Measurements from ENCODE around the gene ENTPD8. TPM values are rescaled to one million over a fixed set of nuclear protein-coding genes. Genes with fewer than 3 reads are reported as not detected.

ENTPD8 gene
- total RNA-seq = 100 to 1,000 TPM; 108 to 120 TPM
- long read RNA-seq, transcript ENTPD8-201 (9 exons, 2,111 nt) = minor isoform, 45 of 219 reads
- long read RNA-seq, transcript ENTPD8-202 (10 exons, 2,222 nt) = major isoform, 75 of 219 reads
- long read RNA-seq, partial matches to known transcripts = 62 of 219 reads
- long read RNA-seq, other reads (novel, unspliced or antisense) = 35 of 219 reads

GRCh38 chr9:137441289-137441934 is at the start of gene ENTPD8:
Gene ENTPD8 (minus strand): TSS chr9:137441357. CDS start chr9:137438285, 3,072 bp downstream.
- DNase-seq (peak; percentile 89), ATAC-seq (peak; percentile 74)
- intact Hi-C loops (cut with DNase I, micrococcal nuclease) = no loop called here

GRCh38 chr9:137490532-137491186 is 49.5 kb upstream of the ENTPD8 start:
- DNase-seq (no peak), ATAC-seq (no peak)
- intact Hi-C loops (cut with DNase I, micrococcal nuclease) = no loop called here

- intact Hi-C loops (cut with DNase I, micrococcal nuclease) = no loop called here
- no peak for ATAC-seq
- DNase-seq = no peak
Observed at GRCh38 chr9:137488906-137489305, 47.7 kb upstream of the ENTPD8 start.

- intact Hi-C loops (cut with DNase I, micrococcal nuclease) = no loop called here
- DNase-seq (peak in 1 of 2 donors; percentile 60), ATAC-seq (peak; percentile 50)
Observed at GRCh38 chr9:137488327-137488653, 47.1 kb upstream of the ENTPD8 start.

- intact Hi-C loops (cut with DNase I, micrococcal nuclease) = no loop called here
- ATAC-seq (peak; percentile 66), DNase-seq (peak in 1 of 2 donors; percentile 27)
Observed at GRCh38 chr9:137487454-137488326, 46.5 kb upstream of the ENTPD8 start.

GRCh38 chr9:137486545-137487453 is 45.6 kb upstream of the ENTPD8 start:
- intact Hi-C loops (cut with DNase I, micrococcal nuclease) = no loop called here
- ATAC-seq (peak; percentile 30), DNase-seq (no peak)

- DNase-seq = no peak
- intact Hi-C loops (cut with DNase I, micrococcal nuclease) = no loop called here
- no peak for ATAC-seq
Observed at GRCh38 chr9:137486141-137486490, 45.0 kb upstream of the ENTPD8 start.

- DNase-seq (no peak), ATAC-seq (no peak)
- intact Hi-C loops (cut with DNase I, micrococcal nuclease) = no loop called here
Observed at GRCh38 chr9:137485343-137486140, 44.4 kb upstream of the ENTPD8 start.

GRCh38 chr9:137484551-137485315 is 43.6 kb upstream of the ENTPD8 start:
- ATAC-seq (no peak), DNase-seq (no peak)
- intact Hi-C loops (cut with DNase I, micrococcal nuclease) = no loop called here

- ATAC-seq (no peak), DNase-seq (no peak)
- intact Hi-C loops (cut with DNase I, micrococcal nuclease) = no loop called here
Observed at GRCh38 chr9:137482094-137482781, 41.1 kb upstream of the ENTPD8 start.

- DNase-seq = no peak
- no peak for ATAC-seq
- intact Hi-C loops (cut with DNase I, micrococcal nuclease) = no loop called here
Observed at GRCh38 chr9:137480686-137481683, 39.8 kb upstream of the ENTPD8 start.

- no peak for DNase-seq
- ATAC-seq = no peak
- intact Hi-C loops (cut with DNase I, micrococcal nuclease) = no loop called here
Observed at GRCh38 chr9:137479892-137480685, 38.9 kb upstream of the ENTPD8 start.

GRCh38 chr9:137478962-137479861 is 38.1 kb upstream of the ENTPD8 start:
- intact Hi-C loops (cut with DNase I, micrococcal nuclease) = no loop called here
- DNase-seq = no peak
- ATAC-seq = no peak

- ATAC-seq (no peak), DNase-seq (no peak)
- intact Hi-C loops (cut with DNase I, micrococcal nuclease) = no loop called here
Observed at GRCh38 chr9:137478613-137478961, 37.4 kb upstream of the ENTPD8 start.

All from left colon (tissue), 2 donors.